ENCODE results near the gene CLCN1.

Gene CLCN1

DNA sequence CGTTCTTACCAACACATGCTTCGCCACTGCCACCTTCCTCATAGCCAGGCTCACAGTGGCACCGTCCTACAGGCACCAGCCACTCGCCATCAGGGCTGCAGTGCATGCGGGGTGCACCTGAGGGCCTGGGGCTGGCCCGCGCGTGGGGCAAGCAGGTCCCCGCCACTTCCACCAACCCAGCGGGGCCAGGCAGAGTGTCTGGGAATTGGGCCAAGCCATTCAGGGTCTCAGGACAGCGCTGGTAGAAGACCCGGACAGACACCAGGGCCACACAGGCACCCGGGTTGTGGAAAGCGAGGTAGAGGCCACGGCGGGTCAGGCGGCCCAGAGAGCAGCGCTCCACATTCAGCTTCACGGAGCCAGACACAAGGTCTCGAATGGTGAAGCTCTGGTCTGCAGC, 83.7 kb downstream of the CLCN1 start:
- H3K36me3 ChIP-seq (replicated peaks; ENCODE audit: insufficient read depth, low read length) = no peaks in the 10 kb centered on the region
- no peaks in the 10 kb centered on the region for H4K20me1 ChIP-seq (ENCODE audit: insufficient read depth, low read length)
- no peaks in the 10 kb centered on the region for H3K79me2 ChIP-seq (ENCODE audit: low read length)
- 0 out of 2 replicates have a peak, but pooled peaks cover 6% of the 10 kb centered on the region for H3K27me3 ChIP-seq (replicated peaks; ENCODE audit: insufficient read depth, low read length)
- H3K9me2 ChIP-seq (replicated peaks; ENCODE audit: insufficient read depth, low read length) = no peaks in the 10 kb centered on the region
- no peaks in the 10 kb centered on the region for H3K4me1 ChIP-seq (ENCODE audit: low read length)
- no peaks in the 10 kb centered on the region for H3K9me3 ChIP-seq (replicated peaks; ENCODE audit: insufficient read depth, low read length)
- no peak overlapping the region for H3K9ac ChIP-seq (ENCODE audit: low read length)
- no peak overlapping the region for H2AFZ ChIP-seq (ENCODE audit: low read length)
- no peak for TF ChIP-seq EZH2 (optimal IDR thresholded peaks at IDR 0.05; ENCODE audit: low read depth, low read length)
- TF ChIP-seq, protein P1, sequence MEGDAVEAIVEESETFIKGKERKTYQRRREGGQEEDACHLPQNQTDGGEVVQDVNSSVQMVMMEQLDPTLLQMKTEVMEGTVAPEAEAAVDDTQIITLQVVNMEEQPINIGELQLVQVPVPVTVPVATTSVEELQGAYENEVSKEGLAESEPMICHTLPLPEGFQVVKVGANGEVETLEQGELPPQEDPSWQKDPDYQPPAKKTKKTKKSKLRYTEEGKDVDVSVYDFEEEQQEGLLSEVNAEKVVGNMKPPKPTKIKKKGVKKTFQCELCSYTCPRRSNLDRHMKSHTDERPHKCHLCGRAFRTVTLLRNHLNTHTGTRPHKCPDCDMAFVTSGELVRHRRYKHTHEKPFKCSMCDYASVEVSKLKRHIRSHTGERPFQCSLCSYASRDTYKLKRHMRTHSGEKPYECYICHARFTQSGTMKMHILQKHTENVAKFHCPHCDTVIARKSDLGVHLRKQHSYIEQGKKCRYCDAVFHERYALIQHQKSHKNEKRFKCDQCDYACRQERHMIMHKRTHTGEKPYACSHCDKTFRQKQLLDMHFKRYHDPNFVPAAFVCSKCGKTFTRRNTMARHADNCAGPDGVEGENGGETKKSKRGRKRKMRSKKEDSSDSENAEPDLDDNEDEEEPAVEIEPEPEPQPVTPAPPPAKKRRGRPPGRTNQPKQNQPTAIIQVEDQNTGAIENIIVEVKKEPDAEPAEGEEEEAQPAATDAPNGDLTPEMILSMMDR (IDR thresholded peaks at IDR 0.05; ENCODE audit: low read length) = no peak
- TF ChIP-seq EZH2phosphoT487 (IDR thresholded peaks at IDR 0.05; ENCODE audit: low read length) = no peak
- no peaks in the 10 kb centered on the region for H3F3A ChIP-seq (ENCODE audit: insufficient read depth, low read length)
- DNase-seq = no peak
- H3K4me3 ChIP-seq (ENCODE audit: low read length) = no peak overlapping the region
- no peak overlapping the region for H3K27ac ChIP-seq (ENCODE audit: low read length)
- no peak overlapping the region for H3K4me2 ChIP-seq (ENCODE audit: low read depth, low read length)

- Histone ChIP-seq H3K9me2 (replicated peaks; ENCODE audit: insufficient read depth, low read length) (no peaks in the 10 kb centered on the region), H3K36me3 (replicated peaks; ENCODE audit: insufficient read depth, low read length) (no peaks in the 10 kb centered on the region), H3K4me3 (ENCODE audit: low read length) (no peak overlapping the region), H3F3A (ENCODE audit: insufficient read depth, low read length) (no peaks in the 10 kb centered on the region), H3K79me2 (ENCODE audit: low read length) (no peaks in the 10 kb centered on the region), H3K27ac (ENCODE audit: low read length) (no peak overlapping the region), H4K20me1 (ENCODE audit: insufficient read depth, low read length) (no peaks in the 10 kb centered on the region), H3K4me2 (ENCODE audit: low read depth, low read length) (no peak overlapping the region), H3K9ac (ENCODE audit: low read length) (no peak overlapping the region), H3K4me1 (ENCODE audit: low read length) (no peaks in the 10 kb centered on the region), H3K9me3 (replicated peaks; ENCODE audit: insufficient read depth, low read length) (no peaks in the 10 kb centered on the region), H3K27me3 (replicated peaks; ENCODE audit: insufficient read depth, low read length) (peaks cover 6% of the 10 kb centered on the region; the same call in 1 of the 2 replicates), H2AFZ (ENCODE audit: low read length) (no peak overlapping the region)
- TF ChIP-seq EZH2phosphoT487 (IDR thresholded peaks at IDR 0.05; ENCODE audit: low read length) = no peak
- TF ChIP-seq, protein P1 (IDR thresholded peaks at IDR 0.05; ENCODE audit: low read length) = no peak
- DNase-seq = no peak
These were observed 85.4 kb downstream of the CLCN1 start for GRCh38 chr7:143401265-143401664.
